Osteocyte (in vitro differentiated cells): ENCODE data around the gene AUP1. TPM values are rescaled to one million over a fixed set of nuclear protein-coding genes. Genes with fewer than 3 reads are reported as not detected.

Experiments used
- DNase-seq: peaks from one replicate; pipeline ENCODE4 v3.0.0; 2021; ENCODE audit warnings: mixed read lengths; ENCODE audit not compliant: unreplicated experiment; ENCODE audit errors: extremely low spot score
- H3K27ac Mint-ChIP-seq: one replicate; pipeline ENCODE4 v1.8.0; 2021; ENCODE audit warnings: mild to moderate bottlenecking, mixed read lengths; ENCODE audit not compliant: unreplicated experiment
- H3K27me3 Mint-ChIP-seq: one replicate; pipeline ENCODE4 v1.8.0; 2021; ENCODE audit warnings: mixed read lengths; ENCODE audit not compliant: unreplicated experiment
- H3K36me3 Mint-ChIP-seq: one replicate; pipeline ENCODE4 v1.8.0; 2021; ENCODE audit warnings: mixed read lengths; ENCODE audit not compliant: unreplicated experiment
- H3K4me1 Mint-ChIP-seq: one replicate; pipeline ENCODE4 v1.8.0; 2021; ENCODE audit warnings: mixed read lengths; ENCODE audit not compliant: unreplicated experiment
- H3K4me3 Mint-ChIP-seq: one replicate; pipeline ENCODE4 v1.8.0; 2021; ENCODE audit warnings: mild to moderate bottlenecking, moderate library complexity, mixed read lengths; ENCODE audit not compliant: unreplicated experiment
- H3K9me3 Mint-ChIP-seq: one replicate; pipeline ENCODE4 v1.8.0; 2021; ENCODE audit warnings: mixed read lengths; ENCODE audit not compliant: unreplicated experiment
- CTCF ChIP-seq: fragments of 200-600 bp; sonication (generic); IDR thresholded peaks from 2 replicates; pipeline ENCODE4 v1.5.0; 2021; ENCODE audit warnings: antibody characterized with exemption, mild to moderate bottlenecking, moderate library complexity
- total RNA-seq: library from RNA; stranded (reverse); gene quantifications from 2 replicates; pipeline ENCODE4 v1.2.1, GENCODE V29; 2021

Gene AUP1
- total RNA-seq, 1 donor from 2014 or later, result 96.3 TPM

DNA sequence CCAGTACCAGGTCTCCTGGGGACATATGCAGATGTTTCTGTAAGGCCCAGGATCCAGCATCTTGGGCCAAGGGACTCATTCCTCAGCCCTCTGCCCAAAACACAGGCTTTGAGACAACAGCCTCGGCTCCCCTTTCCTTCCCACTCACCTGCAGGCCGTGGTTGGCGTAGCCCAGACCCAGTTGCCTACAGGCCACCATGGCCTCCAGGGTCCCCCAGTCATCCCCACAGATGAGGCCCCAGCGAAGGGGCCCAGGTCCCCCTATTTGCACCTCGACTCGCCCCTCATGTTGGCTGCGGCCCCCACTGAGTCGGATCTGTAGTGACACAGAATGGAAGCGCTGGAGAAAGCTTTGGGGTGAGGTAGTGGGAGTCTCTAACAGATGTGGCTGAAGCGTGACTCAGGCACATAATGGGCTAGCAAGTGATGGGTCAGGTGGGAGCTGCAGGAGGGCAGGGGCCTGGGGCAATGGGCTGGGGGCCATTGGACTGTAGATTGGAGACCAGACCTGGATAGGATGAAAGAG, 6.0 kb upstream of the AUP1 start:
- no peak for DNase-seq
- Mint-ChIP-seq H3K27ac (no peak overlapping the region), H3K9me3 (no peaks in the 10 kb centered on the region), H3K27me3 (no peaks in the 10 kb centered on the region), H3K4me3 (no peak overlapping the region), H3K4me1 (peaks cover 16% of the 10 kb centered on the region), H3K36me3 (peaks cover 2% of the 10 kb centered on the region)
- TF ChIP-seq CTCF, result no peak

GRCh38 chr2:74534411-74534810, 4.9 kb upstream of the AUP1 start:
- Mint-ChIP-seq H3K4me1 (peaks cover 17% of the 10 kb centered on the region), H3K27ac (no peak overlapping the region), H3K36me3 (peaks cover 2% of the 10 kb centered on the region), H3K4me3 (no peak overlapping the region), H3K9me3 (no peaks in the 10 kb centered on the region), H3K27me3 (no peaks in the 10 kb centered on the region)
- TF ChIP-seq CTCF, result no peak
- DNase-seq, result no peak

GRCh38 chr2:74533464-74533863, 4.0 kb upstream of the AUP1 start:
- Mint-ChIP-seq H3K4me1 (peaks cover 23% of the 10 kb centered on the region), H3K27ac (no peak overlapping the region), H3K9me3 (no peaks in the 10 kb centered on the region), H3K27me3 (no peaks in the 10 kb centered on the region), H3K4me3 (no peak overlapping the region), H3K36me3 (peaks cover 2% of the 10 kb centered on the region)
- no peak for DNase-seq
- no peak for TF ChIP-seq CTCF

- Mint-ChIP-seq H3K4me1 (peaks cover 28% of the 10 kb centered on the region), H3K4me3 (no peak overlapping the region), H3K27me3 (no peaks in the 10 kb centered on the region), H3K27ac (peak overlapping the region; percentile 61), H3K9me3 (no peaks in the 10 kb centered on the region), H3K36me3 (peaks cover 5% of the 10 kb centered on the region)
- no peak for DNase-seq
- TF ChIP-seq CTCF, result peak; percentile 49
These were observed 2.7 kb upstream of the AUP1 start for GRCh38 chr2:74532222-74532621.

- TF ChIP-seq CTCF, result no peak
- Mint-ChIP-seq H3K27ac (peak overlapping the region; percentile 61), H3K4me1 (peaks cover 28% of the 10 kb centered on the region), H3K36me3 (peaks cover 10% of the 10 kb centered on the region), H3K4me3 (no peak overlapping the region), H3K27me3 (no peaks in the 10 kb centered on the region), H3K9me3 (no peaks in the 10 kb centered on the region)
- no peak for DNase-seq
These were observed 2.2 kb upstream of the AUP1 start for GRCh38 chr2:74531666-74532065.
